Ovary (tissue), 3 donors: ENCODE results near the gene CFAP97D2.

Source experiments
- EP300 ChIP-seq: sonication (generic); formaldehyde crosslinking; IDR thresholded peaks from one replicate; pipeline ENCODE4 v1.6.1; 2017; ENCODE audit warnings: antibody characterized with exemption
- TF ChIP-seq, protein P1 (sequence below), 3 donors: fragments of 450-650 bp in 2 of 3; fragments of 200-600 bp in 1 of 3; IDR thresholded peaks; one replicate each; pipeline versions ENCODE4 v1.5.1 to v1.8.0; 2016 to 2022; ENCODE audit warnings: antibody characterized with exemption in 3 of 3, mild to moderate bottlenecking in 1 of 3
- donor health status: DM: no; HTN: no; CAD: no.

DNA sequence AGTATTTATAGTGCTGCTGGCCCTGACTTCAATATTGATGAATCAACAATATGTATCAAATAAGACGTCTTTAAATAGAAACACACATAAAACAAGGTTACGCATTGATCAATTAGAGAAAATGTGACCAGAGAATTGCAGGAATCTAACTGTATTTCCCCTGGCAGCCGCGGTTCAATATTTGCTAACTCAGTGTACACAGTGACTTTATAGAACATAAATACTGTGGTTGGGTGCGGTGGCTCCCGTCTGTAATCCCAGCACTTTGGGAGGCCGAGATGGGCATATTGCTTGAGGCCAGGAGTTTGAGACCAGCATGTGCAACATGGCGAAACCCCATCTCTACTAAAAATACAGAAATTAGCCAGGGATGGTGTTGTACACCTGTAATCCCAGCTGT, 79.5 kb downstream of the CFAP97D2 start:
- TF ChIP-seq, protein P1, sequence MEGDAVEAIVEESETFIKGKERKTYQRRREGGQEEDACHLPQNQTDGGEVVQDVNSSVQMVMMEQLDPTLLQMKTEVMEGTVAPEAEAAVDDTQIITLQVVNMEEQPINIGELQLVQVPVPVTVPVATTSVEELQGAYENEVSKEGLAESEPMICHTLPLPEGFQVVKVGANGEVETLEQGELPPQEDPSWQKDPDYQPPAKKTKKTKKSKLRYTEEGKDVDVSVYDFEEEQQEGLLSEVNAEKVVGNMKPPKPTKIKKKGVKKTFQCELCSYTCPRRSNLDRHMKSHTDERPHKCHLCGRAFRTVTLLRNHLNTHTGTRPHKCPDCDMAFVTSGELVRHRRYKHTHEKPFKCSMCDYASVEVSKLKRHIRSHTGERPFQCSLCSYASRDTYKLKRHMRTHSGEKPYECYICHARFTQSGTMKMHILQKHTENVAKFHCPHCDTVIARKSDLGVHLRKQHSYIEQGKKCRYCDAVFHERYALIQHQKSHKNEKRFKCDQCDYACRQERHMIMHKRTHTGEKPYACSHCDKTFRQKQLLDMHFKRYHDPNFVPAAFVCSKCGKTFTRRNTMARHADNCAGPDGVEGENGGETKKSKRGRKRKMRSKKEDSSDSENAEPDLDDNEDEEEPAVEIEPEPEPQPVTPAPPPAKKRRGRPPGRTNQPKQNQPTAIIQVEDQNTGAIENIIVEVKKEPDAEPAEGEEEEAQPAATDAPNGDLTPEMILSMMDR (IDR thresholded peaks at IDR 0.05), result no peak
- TF ChIP-seq EP300, result no peak
